Sciatic nerve (tissue), 2 donors: Measurements from ENCODE around the gene INKA1. TPM values are rescaled to one million over a fixed set of nuclear protein-coding genes. Genes with fewer than 3 reads are reported as not detected.
"Not testable (repeated sequence)": the region's sequence is repeated elsewhere in the genome, so short reads cannot be mapped to it uniquely, and the experiment has no call there.

Source experiments
- ATAC-seq: fragments of 200-7000 bp; cut with Tn5 transposase; one replicate; pipeline ENCODE4 v1.9.1; 2020; ENCODE audit warnings: mild to moderate bottlenecking, moderate library complexity
- DNase-seq: peaks from one replicate; pipeline ENCODE4 v3.0.0-alpha.2; 2020; ENCODE audit warnings: low spot score
- intact Hi-C: fragments of 100-400 bp; cut with DNase I; formaldehyde crosslinking; loops from one replicate; pipeline ENCODE4 v1.14.2; 2022
- total RNA-seq: library from RNA; stranded (reverse); fragmentation: NEBNext Ultra II Directional; extraction: Animal tissue kit (Norgen Biotek cat#: 25700); gene quantifications from one replicate; pipeline ENCODE4 v1.2.1, GENCODE V29; 2021
- donor health status: DM: no; HTN: no; CAD: no.
- donor health status: DM: no; HTN: no; CAD: no.

The INKA1 gene
- 7.3 TPM for total RNA-seq

DNA sequence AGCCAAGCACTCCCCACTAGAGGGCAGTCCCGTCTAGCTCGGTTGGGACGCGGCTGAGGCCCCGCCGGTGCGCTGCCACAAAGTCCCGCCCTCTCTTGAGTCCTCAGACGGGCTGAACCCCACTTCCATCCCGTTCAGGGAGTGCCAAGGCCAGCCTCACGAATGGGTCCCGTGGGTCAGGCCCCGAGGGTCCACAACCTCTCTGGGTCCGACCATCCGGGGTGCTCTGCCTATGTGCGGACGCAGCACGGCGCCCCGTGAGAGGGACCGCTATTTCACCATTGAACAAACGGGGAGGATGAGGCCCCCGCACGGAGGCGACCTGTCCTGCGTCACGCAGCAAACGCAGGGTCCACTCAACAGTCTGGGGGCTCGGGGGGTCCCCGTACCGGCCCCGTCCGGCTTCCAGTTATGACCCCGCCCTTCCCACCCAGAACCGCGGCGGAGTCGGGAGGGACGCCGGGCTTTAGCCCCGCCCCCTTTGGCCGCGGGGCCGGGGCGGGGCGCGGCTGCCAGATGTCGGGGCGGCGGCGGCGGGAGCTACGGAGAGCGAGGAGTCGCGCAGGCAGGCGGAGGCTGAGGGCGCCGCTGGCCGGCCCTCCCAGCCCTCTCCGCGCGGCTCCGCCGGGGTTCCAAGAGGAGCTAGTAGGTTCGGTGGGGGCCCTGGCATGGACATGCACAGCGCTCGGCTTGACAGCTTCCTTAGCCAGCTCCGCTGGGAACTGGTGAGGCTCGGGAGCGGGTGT is at the start of gene INKA1:
Gene INKA1 (plus strand): TSS at position 543 of the 746 bp plus-strand sequence. CDS start 132 bp downstream, at position 675.
- ATAC-seq (peak; percentile 85), DNase-seq (peak; percentile 95)
- intact Hi-C loops, result loop anchor here (1.0 kb wide), 1 partner anchor 36 kb away; no protein-coding TSS in a partner anchor

DNA sequence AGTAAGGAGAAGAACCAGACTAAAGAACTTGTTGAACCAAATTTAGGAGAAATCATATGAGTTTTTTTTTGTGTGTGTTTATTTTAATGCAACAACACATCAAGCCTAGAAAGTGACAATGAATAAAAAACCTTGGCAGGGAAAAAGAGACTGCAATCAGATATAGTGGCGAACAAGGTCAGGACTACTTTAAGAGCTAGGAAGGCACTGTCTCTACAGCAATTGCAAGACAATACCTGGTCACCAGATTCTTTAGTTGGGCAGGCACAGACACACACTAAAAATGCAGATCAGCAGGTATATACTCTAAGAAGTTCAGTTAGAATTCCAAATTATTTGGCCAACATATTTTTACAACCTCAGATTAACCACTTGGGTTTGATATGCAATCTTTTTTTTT is 48.5 kb upstream of the INKA1 start:
- ATAC-seq, result no peak
- DNase-seq, result no peak
- intact Hi-C loops, result no loop called here

GRCh38 chr3:49756036-49756435 is 47.0 kb upstream of the INKA1 start:
- intact Hi-C loops, result no loop called here
- DNase-seq, result no peak
- ATAC-seq, result no peak

GRCh38 chr3:49757197-49757596 is 45.9 kb upstream of the INKA1 start:
- DNase-seq (no peak), ATAC-seq (no peak)
- intact Hi-C loops, result no loop called here

DNA sequence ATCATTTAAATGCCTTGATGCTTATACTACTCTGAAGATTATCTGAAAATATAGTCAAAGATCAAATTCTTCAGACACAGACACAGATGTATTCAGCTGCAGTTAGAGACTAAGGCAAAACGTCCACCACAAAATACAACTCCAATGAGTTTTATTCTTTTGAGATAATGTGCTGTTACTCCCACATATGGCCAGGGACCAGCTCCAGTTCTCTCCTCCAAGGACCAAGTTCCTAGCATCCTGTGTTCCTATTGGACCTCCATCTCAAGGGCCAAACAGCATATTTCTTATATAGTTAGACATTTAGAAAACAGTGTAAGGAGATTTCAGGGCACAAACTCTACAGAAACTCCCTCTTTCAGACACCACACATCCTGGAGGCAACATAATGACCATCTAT is 43.8 kb upstream of the INKA1 start:
- intact Hi-C loops, result no loop called here
- ATAC-seq (no peak), DNase-seq (no peak)

DNA sequence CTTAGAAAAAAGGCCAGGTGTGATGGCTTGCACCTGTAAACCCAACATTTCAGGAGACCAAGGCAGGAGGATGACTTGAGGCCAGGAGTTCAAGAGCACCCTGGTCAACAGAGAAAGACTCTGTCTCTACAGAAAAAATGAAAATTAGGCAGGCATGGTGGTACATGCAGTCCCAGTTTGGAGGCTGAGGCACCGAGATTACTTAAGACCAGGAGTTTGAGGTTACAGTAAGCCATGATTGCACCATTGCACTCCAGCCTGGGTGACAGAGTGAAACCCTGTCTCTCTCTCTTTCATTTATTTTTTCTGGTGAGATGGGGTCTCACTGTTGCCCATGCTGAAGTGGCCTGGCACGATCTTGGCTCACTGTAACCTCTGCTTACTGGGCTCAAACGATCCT is 41.4 kb upstream of the INKA1 start:
- intact Hi-C loops, result no loop called here
- DNase-seq, result no peak

DNA sequence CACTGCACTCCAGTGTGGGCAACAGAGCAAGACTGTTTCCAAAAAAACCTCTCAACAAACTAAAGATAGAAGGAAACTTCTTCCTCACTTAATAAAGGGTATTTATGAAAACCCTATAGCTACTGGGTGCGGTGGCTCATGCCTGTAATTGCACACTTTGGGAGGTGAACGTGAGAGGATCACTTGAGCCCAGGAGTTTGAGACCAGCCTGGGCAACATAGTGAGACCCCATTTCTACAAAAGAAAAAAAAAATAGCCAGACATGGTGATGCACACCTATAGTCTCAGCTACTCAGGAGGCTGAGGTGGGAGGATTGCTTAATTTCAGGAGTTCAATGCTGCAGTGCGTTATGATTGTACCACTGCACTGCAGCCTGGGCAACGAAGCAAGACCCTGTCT is 39.1 kb upstream of the INKA1 start:
- intact Hi-C loops, result no loop called here
- DNase-seq, result no peak
- no peak for ATAC-seq

More for the DNA sequence above, 41.4 kb upstream of the INKA1 start:
- no peak for ATAC-seq

- intact Hi-C loops, result no loop called here
- no peak for ATAC-seq
- no peak for DNase-seq
Observed at GRCh38 chr3:49769286-49769915, 33.7 kb upstream of the INKA1 start.

DNA sequence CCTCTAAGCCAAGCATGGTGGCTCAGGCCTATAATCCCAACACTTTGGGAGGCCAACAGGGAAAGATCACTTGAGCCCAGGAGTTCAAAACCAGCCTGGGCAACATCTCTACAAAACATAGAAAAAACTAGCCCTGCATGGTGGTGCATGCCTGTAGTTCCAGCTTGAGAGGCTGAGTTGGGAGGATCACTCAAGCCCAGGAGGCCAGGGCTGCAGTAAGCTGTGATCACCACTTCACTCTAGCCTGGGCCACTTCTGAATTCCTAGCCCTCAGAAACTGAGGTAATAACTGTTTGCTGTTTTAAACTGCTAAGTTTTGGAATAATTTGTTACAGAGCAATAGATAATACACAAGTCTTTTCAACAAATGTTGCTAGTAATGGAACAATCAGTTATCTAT is 33.1 kb upstream of the INKA1 start:
- ATAC-seq (no peak), DNase-seq (no peak)
- intact Hi-C loops, result no loop called here

- intact Hi-C loops, result no loop called here
- no peak for DNase-seq
- no peak for ATAC-seq
Observed at GRCh38 chr3:49771340-49771938, 31.6 kb upstream of the INKA1 start.

- no peak for ATAC-seq
- intact Hi-C loops, result no loop called here
- no peak for DNase-seq
Observed at GRCh38 chr3:49772703-49773102, 30.4 kb upstream of the INKA1 start.

- ATAC-seq, result no peak
- DNase-seq, result peak; percentile 18
- intact Hi-C loops, result no loop called here
Observed at GRCh38 chr3:49775538-49775937, 27.5 kb upstream of the INKA1 start.

DNA sequence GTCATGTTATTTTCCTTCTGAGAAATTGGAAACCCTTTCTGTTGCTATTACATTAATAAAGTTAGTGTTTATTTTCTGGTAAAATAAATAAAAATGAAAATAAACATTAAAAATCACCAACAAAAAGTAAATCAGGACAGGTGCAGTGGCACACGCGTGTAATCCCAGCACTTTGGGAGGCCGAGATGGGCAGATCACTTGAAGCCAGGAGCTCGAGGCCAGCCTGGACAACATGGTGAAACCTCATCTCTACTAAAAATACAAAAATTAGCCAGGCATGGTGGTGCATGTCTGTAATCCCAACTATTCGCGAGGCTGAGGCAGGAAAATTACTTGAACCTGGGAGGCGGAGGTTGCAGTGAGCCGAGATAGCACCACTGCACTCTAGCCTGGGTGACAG is 27.0 kb upstream of the INKA1 start:
- ATAC-seq, intact Hi-C loops, DNase-seq: not testable (repeated sequence)

- ATAC-seq, result no peak
- intact Hi-C loops, result no loop called here
- no peak for DNase-seq
Observed at GRCh38 chr3:49779358-49780079, 23.5 kb upstream of the INKA1 start.

DNA sequence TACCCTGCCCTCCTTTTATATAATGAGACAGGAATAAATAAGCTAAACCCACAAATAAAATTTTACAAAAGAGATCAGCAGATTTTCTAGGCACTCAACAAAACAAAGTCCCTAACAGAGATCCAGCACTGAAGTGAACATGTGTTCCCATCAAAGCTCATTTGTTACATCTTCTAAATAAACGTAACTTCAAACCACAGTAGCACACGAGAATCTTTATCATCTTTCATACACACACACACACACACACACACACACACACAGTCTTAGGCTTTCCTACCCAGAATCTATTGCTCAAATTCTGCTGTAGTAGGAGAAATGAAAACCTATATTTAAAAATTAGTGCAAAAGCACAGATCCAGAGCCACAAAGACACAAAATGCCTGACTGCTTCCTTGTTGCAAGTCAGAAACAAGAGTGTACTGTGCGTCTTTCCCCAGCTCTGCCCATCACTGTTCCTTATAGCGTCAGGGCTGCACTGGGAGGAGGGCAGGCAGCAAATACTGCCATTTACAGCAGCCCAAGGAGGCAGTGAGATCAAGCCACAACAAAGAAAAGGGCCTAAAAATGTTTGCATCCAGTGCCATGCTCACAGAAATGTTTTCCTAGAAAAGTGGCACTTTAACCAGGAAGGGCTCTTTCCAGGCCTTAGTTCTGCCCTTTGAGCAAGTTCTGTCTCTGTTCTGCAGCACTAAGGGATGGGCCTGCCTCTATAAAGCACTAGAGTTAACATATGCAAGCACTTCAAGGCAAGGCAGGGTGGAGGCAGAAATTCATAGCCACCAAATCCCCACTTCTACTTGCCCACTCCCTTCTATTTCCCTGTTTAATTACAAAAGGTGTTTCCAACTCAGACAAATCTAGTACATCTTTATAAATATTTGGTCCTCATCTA is 22.7 kb upstream of the INKA1 start:
- no peak for ATAC-seq
- DNase-seq, result peak; percentile 21
- intact Hi-C loops, result no loop called here

DNA sequence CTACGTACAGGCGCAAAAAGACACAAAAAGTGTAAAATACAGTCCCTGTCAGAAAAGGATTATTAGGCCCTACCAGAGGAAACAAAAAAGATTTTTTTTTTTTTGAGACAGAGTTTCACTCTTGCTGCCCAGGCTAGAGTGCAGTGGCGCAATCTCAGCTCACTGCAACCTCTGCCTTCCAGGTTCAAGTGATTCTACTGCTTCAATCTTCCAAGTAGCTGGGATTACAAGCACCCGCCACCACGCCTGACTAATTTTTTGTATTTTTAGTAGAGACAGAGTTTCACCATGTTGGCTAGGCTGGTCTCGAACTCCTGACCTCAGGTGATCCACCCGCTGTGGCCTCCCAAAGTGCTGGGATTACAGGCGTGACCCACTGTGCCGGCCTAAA is 22.1 kb upstream of the INKA1 start:
- ATAC-seq, intact Hi-C loops: not testable (repeated sequence)
- peak; percentile 10 for DNase-seq

- DNase-seq, result peak; percentile 14
- ATAC-seq, result no peak
- intact Hi-C loops, result no loop called here
Observed at GRCh38 chr3:49781415-49782199, 21.5 kb upstream of the INKA1 start.

GRCh38 chr3:49782277-49782676 is 20.8 kb upstream of the INKA1 start:
- DNase-seq, result peak; percentile 51
- ATAC-seq, intact Hi-C loops: not testable (repeated sequence)
